Mesendoderm (in vitro differentiated cells): ENCODE data around the gene SND1.

Experiments
- DNase-seq: peaks from one replicate; pipeline ENCODE4 v3.0.0; 2013
- H2AK5ac ChIP-seq: 2 replicates; pipeline ENCODE4 v1.6.1; 2013; ENCODE audit warnings: low read length, inconsistent platforms
- H2BK120ac ChIP-seq: 2 replicates; pipeline ENCODE4 v1.6.1; 2013; ENCODE audit warnings: low read depth, mild to moderate bottlenecking, low read length, moderate library complexity, mixed read lengths
- H2BK15ac ChIP-seq: replicated peaks from 2 replicates; pipeline ENCODE4 v1.6.1; 2013; ENCODE audit warnings: low read depth, mild to moderate bottlenecking, moderate library complexity
- H2BK5ac ChIP-seq: 2 replicates; pipeline ENCODE4 v1.6.1; 2013; ENCODE audit warnings: low read length, inconsistent platforms
- H3K18ac ChIP-seq: 2 replicates; pipeline ENCODE4 v1.6.1; 2013; ENCODE audit warnings: mild to moderate bottlenecking, low read length, mixed read lengths
- H3K23ac ChIP-seq: one replicate; pipeline ENCODE4 v1.6.1; 2013; ENCODE audit warnings: low read length
- H3K27ac ChIP-seq: 2 replicates; pipeline ENCODE4 v1.5.1; 2013; ENCODE audit warnings: low read depth, mild to moderate bottlenecking, inconsistent platforms, low read length, moderate library complexity
- H3K27me3 ChIP-seq: 2 replicates; pipeline ENCODE4 v1.6.1; 2013; ENCODE audit warnings: low read length, control low read depth, mild to moderate bottlenecking, inconsistent platforms; ENCODE audit not compliant: insufficient read depth, poor library complexity
- H3K36me3 ChIP-seq: 2 replicates; pipeline ENCODE4 v1.6.1; 2013; ENCODE audit warnings: low read length, inconsistent platforms; ENCODE audit not compliant: control insufficient read depth, insufficient read depth
- H3K4ac ChIP-seq: one replicate; pipeline ENCODE4 v1.6.1; 2013; ENCODE audit warnings: low read depth, mild to moderate bottlenecking, low read length, moderate library complexity
- H3K4me1 ChIP-seq: 2 replicates; pipeline ENCODE4 v1.6.1; 2013; ENCODE audit warnings: low read depth, low read length, inconsistent platforms; ENCODE audit not compliant: control insufficient read depth
- H3K4me2 ChIP-seq: 2 replicates; pipeline ENCODE4 v1.6.1; 2013; ENCODE audit warnings: low read length
- H3K4me3 ChIP-seq: 2 replicates; pipeline ENCODE4 v1.5.1; 2013; ENCODE audit warnings: mild to moderate bottlenecking, low read length
- H3K56ac ChIP-seq: one replicate; pipeline ENCODE4 v1.6.1; 2013; ENCODE audit warnings: low read length
- H3K79me1 ChIP-seq: 2 replicates; pipeline ENCODE4 v1.6.1; 2013; ENCODE audit warnings: low read length, inconsistent platforms
- H3K79me2 ChIP-seq: 2 replicates; pipeline ENCODE4 v1.6.1; 2013; ENCODE audit warnings: mild to moderate bottlenecking, low read length; ENCODE audit not compliant: control insufficient read depth, insufficient read depth
- H3K9ac ChIP-seq: 2 replicates; pipeline ENCODE4 v1.6.1; 2013; ENCODE audit warnings: low read length, inconsistent platforms
- H4K5ac ChIP-seq: one replicate; pipeline ENCODE4 v1.6.1; 2013; ENCODE audit warnings: low read length
- H4K8ac ChIP-seq: one replicate; pipeline ENCODE4 v1.6.1; 2013; ENCODE audit warnings: low read depth, mild to moderate bottlenecking, control low read depth, low read length, moderate library complexity
- WGBS: extraction: QIAGEN DNeasy Blood & Tissue Kit; methylation state at CpG from one replicate; pipeline ENCODE4 v1.1.7; 2013; ENCODE audit warnings: low lambda C conversion rate, missing lambda C conversion rate; ENCODE audit not compliant: insufficient coverage; ENCODE audit errors: extremely low coverage; 5-methylcytosine and 5-hydroxymethylcytosine counted together

SND1 gene

GRCh38 chr7:127666602-127667001 lies 14.6 kb downstream of the SND1 start:
- Histone ChIP-seq H2BK120ac (no peak overlapping the region), H3K23ac (no peak overlapping the region), H3K4ac (no peak overlapping the region), H3K36me3 (no peaks in the 10 kb centered on the region), H3K79me1 (peaks cover 23% of the 10 kb centered on the region), H2AK5ac (no peak overlapping the region), H3K18ac (no peak overlapping the region), H3K4me1 (peaks cover 9% of the 10 kb centered on the region), H2BK5ac (no peak overlapping the region), H3K27me3 (no peaks in the 10 kb centered on the region), H3K79me2 (peaks cover 84% of the 10 kb centered on the region), H2BK15ac (no peak overlapping the region), H3K4me3 (no peak overlapping the region), H4K8ac (no peak overlapping the region), H3K56ac (no peak overlapping the region), H4K5ac (no peak overlapping the region), H3K4me2 (no peak overlapping the region), H3K27ac (no peak overlapping the region), H3K9ac (no peak overlapping the region)
- no CpG with 5 or more reads among the region's 4 CpGs for WGBS
- no peak for DNase-seq

- WGBS, result no CpG with 5 or more reads among the region's 3 CpGs
- Histone ChIP-seq H3K9ac (no peak overlapping the region), H2BK120ac (no peak overlapping the region), H3K18ac (no peak overlapping the region), H3K4me1 (peaks cover 9% of the 10 kb centered on the region), H3K27me3 (no peaks in the 10 kb centered on the region), H3K56ac (no peak overlapping the region), H2AK5ac (no peak overlapping the region), H3K4ac (no peak overlapping the region), H3K27ac (no peak overlapping the region), H3K4me2 (no peak overlapping the region), H2BK5ac (no peak overlapping the region), H3K4me3 (no peak overlapping the region), H2BK15ac (no peak overlapping the region), H3K79me1 (peaks cover 23% of the 10 kb centered on the region), H4K5ac (no peak overlapping the region), H3K23ac (no peak overlapping the region), H3K79me2 (peaks cover 83% of the 10 kb centered on the region), H3K36me3 (no peaks in the 10 kb centered on the region), H4K8ac (no peak overlapping the region)
- DNase-seq, result no peak
Measured at GRCh38 chr7:127667017-127667670, 15.2 kb downstream of the SND1 start.

DNA sequence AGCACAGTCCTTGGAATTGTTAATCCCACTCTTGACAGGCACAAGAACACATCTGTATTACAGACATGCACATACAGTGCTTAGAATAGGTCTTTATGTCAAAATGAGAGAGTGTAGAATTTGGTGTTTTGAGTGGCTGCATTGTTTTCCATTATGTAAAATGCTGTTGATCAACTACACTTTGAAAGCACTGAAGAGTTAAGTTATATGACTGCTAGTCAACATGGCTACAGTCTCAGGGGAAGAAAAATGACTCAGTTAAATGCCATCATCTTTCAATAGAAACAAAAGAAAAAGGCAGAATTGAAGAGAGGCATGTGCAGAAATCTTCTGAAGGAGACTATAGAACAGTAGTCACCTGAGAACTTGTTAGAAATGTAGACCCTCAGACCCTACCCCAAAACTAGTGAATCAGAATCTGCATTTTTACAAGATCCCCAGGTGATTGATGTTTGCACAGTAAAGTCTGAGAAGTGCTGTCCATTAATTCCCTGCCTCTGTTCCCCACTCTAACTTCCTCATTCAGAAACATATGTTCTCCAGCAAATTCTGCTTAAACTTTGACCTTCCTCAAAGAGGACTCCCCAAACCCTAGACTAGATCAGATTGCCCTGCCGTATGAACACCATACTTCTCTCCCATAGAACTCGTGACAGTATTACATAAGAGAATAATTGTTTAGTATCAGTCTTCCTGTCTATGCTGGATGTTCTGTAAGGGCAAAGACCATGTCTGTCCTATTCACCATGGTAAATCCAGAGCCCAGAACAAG lies 16.0 kb downstream of the SND1 start:
- no peak overlapping the region for H3K4ac ChIP-seq
- H3K27ac ChIP-seq, result no peak overlapping the region
- H2AK5ac ChIP-seq, result no peak overlapping the region
- no peak overlapping the region for H2BK120ac ChIP-seq
- WGBS, result no CpG with 5 or more reads among the region's 2 CpGs
- H3K9ac ChIP-seq, result no peak overlapping the region
- peaks cover 23% of the 10 kb centered on the region for H3K79me1 ChIP-seq
- no peak overlapping the region for H3K4me2 ChIP-seq
- no peaks in the 10 kb centered on the region for H3K27me3 ChIP-seq
- peaks cover 9% of the 10 kb centered on the region for H3K4me1 ChIP-seq
- no peak overlapping the region for H3K23ac ChIP-seq
- no peak for DNase-seq
- no peak overlapping the region for H2BK15ac ChIP-seq
- H4K8ac ChIP-seq, result no peak overlapping the region
- H2BK5ac ChIP-seq, result no peak overlapping the region
- no peaks in the 10 kb centered on the region for H3K36me3 ChIP-seq
- H3K56ac ChIP-seq, result no peak overlapping the region
- no peak overlapping the region for H3K18ac ChIP-seq
- H4K5ac ChIP-seq, result no peak overlapping the region
- H3K79me2 ChIP-seq, result peaks cover 83% of the 10 kb centered on the region
- H3K4me3 ChIP-seq, result no peak overlapping the region

DNA sequence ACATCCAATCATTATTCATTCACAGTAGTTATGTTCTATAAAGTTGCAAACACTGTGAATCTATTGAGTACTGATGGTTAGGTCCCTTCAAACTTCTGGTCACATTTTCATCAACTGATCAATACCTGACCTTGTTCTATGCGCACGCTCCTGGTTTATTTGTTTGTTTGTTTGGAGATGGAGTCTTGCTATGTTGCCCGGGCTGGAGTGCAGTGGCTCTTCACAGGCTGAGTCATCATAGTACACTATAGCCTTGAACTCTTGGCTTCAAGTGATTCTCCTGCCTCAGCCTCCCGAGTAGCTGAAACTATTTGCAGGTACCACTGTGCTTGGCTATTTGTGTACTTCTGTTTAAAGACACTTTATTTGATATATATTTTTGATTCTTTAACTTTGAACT lies 19.3 kb downstream of the SND1 start:
- no peak overlapping the region for H3K27ac ChIP-seq
- H3K4me1 ChIP-seq, result peaks cover 2% of the 10 kb centered on the region
- no peak overlapping the region for H3K4me3 ChIP-seq
- no peak overlapping the region for H2BK15ac ChIP-seq
- no peaks in the 10 kb centered on the region for H3K27me3 ChIP-seq
- H3K79me2 ChIP-seq, result peaks cover 76% of the 10 kb centered on the region
- no peak overlapping the region for H2AK5ac ChIP-seq
- no peak overlapping the region for H3K9ac ChIP-seq
- H3K56ac ChIP-seq, result no peak overlapping the region
- WGBS, result no CpG with 5 or more reads among the region's 4 CpGs
- H3K79me1 ChIP-seq, result peaks cover 21% of the 10 kb centered on the region
- H3K4ac ChIP-seq, result no peak overlapping the region
- no peak overlapping the region for H2BK5ac ChIP-seq
- no peak overlapping the region for H2BK120ac ChIP-seq
- no peak overlapping the region for H4K8ac ChIP-seq
- no peak overlapping the region for H3K23ac ChIP-seq
- no peak for DNase-seq
- no peak overlapping the region for H3K18ac ChIP-seq
- H3K36me3 ChIP-seq, result no peaks in the 10 kb centered on the region
- H4K5ac ChIP-seq, result no peak overlapping the region
- no peak overlapping the region for H3K4me2 ChIP-seq

DNA sequence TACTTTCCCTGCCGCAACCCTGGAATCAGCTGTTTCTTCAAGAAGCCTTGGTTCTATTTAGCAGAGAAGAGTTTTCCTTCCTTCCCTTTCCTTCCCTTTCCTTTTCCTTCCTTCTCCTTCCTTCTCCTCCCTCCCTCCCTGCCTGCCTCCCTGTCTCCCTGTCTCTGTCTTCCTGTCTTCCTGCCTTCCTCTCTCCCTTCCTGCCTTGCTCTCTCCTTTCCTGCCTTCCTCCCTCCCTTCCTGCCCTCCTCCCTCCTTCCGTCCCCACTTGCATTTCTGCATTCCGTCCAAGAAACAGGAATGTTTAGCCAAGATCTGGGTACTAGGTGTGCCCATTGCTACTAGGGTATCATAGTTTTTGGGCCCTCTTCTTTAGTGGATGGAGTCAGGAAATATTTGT lies 21.9 kb downstream of the SND1 start:
- Histone ChIP-seq H2BK5ac (no peak overlapping the region), H3K9ac (no peak overlapping the region), H3K27ac (no peak overlapping the region), H2BK15ac (no peak overlapping the region), H3K27me3 (no peaks in the 10 kb centered on the region), H2AK5ac (no peak overlapping the region), H3K4me1 (no peaks in the 10 kb centered on the region), H4K5ac (no peak overlapping the region), H3K23ac (no peak overlapping the region), H3K56ac (no peak overlapping the region), H3K79me2 (peaks cover 72% of the 10 kb centered on the region), H3K4ac (no peak overlapping the region), H3K18ac (no peak overlapping the region), H3K4me3 (no peak overlapping the region), H4K8ac (no peak overlapping the region), H2BK120ac (no peak overlapping the region), H3K79me1 (peaks cover 13% of the 10 kb centered on the region), H3K36me3 (no peaks in the 10 kb centered on the region), H3K4me2 (no peak overlapping the region)
- peak; percentile 49 for DNase-seq
- no CpG with 5 or more reads among the region's 3 CpGs for WGBS
